Activated CD4-positive, CD25-positive, alpha-beta regulatory T cell (primary cell): ENCODE measurements around the gene WIPF2.
"Not testable (repeated sequence)": the region's sequence is repeated elsewhere in the genome, so short reads cannot be mapped to it uniquely, and the experiment has no call there.

ENCODE experiments used
- DNase-seq, 4 experiments: peaks; one replicate each; lab custom pipeline; 2025; lab: John Stamatoyannopoulos, UW

WIPF2 gene

DNA sequence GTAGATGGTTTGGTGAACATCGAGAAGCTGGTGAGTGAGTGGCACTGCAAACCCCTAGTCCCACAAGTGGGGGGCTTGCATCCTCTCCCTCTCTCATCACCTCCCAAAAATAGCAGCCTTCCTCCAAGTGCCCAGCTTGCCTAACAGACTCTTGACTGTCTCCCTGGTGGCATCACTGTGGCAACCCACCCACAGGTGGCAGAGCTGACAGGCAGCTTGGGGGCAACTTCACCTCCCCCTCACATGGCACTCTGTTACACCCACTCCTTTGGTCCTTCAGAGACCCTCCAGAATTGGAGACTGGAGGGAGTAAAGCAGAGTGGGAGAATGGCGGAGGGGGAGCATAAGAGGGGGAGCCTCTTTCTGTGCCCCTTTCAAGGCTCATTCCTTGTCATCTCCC is 26.1 kb upstream of the WIPF2 start:
- DNase-seq: no peak

DNA sequence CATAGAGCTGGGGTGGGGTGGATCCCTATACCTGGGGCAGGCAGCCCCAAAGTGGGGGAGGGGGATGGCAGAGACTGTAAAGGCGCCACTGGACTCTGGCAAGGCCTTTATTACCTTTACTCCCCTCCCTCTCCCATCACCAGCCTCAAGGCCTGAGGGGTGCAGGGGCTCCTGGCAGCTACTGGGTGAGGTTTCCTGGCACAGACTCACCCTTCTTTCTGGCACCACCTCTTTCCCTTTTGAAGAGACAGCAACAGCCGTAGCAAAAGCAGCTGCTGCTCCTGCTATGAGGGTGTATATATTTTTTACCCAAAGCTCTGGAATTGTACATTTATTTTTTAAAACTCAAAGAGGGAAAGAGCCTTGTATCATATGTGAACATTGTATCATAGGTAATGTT is 24.3 kb upstream of the WIPF2 start:
- no peak for DNase-seq

DNA sequence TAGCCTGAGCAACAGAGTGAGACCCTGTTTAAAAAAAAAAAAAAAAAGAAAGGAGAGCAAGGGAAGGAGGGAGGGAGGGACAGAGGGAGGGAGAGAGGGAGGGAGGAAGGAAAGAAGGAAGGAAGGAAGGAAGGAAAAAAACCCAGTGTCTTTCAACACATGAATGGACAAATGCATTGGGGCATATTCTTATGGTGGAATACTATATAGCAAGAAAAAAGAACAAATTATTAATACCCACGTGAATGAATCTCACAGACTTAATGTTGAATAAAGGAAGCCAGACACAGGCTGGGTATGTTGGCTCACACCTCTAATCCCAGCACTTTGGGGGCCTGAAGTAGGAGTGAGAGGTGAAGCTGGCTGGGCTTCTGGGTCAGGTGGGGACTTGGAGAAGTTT is 21.6 kb upstream of the WIPF2 start:
- DNase-seq: no peak

DNA sequence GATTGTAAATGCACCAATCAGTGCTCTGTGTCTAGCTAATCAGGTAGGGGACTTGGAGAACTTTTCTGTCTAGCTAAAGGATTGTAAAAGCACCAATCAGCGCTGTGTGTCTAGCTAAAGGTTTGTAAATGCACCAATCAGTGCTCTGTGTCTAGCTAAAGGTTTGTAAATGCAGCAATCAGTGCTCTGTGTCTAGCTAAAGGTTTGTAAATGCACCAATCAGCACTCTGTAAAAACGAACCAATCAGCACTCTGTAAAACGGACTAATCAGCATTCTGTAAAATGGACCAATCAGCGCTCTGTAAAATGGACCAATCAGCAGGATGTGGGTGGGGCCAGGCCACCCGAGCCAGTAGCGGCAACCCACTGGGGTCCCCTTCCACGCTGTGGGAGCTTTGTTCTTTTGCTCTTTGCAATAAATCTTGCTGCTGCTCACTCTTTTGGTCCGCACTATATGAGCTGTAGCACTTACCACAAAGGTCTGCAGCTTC is 21.1 kb upstream of the WIPF2 start:
- not testable (repeated sequence) for DNase-seq

DNA sequence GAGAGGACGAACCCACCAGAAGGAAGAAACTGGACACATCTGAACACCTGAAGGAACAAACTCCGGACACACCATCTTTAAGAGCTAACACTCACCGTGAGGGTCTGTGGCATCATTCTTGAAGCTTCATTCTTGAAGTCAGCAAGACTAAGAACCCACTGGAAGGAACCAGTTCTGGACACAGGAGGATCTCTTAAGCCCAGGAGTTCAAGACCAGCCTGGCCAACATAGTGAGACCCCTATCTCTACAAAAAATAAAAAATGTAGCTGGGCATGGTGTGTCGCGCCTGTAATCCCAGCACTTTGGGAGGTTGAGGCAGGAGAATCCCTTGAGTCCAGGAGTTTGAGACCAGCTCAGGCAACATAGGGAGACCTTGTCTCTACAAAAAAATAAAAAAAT is 20.5 kb upstream of the WIPF2 start:
- no peak for DNase-seq

DNA sequence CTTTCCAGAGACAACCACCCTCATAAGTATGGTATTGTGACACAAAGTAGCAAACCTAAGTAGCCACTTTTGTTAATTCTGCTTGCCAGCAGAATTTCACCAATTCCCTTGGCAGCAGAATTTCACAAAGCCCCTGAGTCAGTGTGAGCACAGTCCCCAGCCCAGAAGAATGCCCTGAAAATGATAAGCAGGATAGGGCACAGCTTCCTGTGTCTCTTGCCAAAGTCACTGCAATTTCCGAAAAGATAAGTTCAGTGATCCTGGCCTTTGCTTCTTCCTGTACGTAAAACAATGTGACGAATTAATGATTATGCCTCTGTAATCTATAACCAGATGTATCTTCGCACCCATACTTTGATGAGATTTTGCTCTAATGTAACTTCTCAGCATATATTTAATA is 16.0 kb upstream of the WIPF2 start:
- DNase-seq: no peak

DNA sequence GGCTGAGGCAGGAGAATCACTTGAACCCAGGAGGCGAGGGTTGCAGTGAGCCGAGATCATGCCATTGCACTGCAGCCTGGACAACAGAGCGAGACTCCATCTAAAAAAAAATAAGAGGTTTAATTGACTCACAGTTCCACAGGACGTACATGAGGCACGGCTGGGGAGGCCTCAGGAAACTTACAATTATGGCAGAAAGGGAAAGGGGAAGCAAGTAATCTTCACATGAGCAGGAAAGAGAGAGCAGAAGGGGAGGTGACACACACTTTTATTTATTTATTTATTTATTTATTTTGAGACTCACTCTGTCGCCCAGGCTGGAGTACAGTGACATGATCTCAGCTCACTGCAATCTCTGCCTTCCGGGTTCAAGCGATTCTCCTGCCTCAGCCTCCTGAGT is 12.9 kb upstream of the WIPF2 start:
- not testable (repeated sequence) for DNase-seq

DNA sequence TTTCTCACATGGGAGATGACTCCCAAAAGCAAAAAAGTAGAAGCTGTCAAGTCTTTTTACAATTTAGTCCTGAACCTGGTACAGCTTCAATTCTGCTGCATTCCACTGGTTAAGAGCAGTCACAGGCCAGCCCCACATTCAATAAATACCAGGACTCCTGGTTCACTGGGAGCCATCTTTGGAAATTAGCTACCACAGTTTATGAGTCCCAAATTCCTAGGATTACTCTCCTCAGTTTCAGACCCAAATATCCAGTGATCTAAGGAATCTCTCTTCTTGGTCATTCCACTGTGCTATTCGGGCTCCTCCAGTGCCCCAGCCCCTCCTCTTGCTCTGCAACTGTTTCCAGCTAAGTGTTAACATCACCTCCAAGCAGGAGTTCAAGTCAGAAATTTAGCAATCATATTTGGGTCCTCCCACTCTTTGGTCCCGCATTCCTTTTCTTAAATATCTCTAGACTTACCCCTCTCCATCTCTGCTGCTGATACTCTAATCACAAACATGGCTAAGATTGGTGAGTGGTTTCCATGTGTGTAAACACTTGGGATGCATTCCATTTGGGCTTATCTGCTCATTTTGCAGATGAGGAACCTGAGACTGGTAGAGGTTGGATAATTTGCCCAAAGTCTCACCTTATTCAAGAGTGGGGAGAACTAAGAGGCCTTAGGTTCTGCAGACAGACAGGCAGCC is 9.6 kb upstream of the WIPF2 start:
- DNase-seq: no peak

DNA sequence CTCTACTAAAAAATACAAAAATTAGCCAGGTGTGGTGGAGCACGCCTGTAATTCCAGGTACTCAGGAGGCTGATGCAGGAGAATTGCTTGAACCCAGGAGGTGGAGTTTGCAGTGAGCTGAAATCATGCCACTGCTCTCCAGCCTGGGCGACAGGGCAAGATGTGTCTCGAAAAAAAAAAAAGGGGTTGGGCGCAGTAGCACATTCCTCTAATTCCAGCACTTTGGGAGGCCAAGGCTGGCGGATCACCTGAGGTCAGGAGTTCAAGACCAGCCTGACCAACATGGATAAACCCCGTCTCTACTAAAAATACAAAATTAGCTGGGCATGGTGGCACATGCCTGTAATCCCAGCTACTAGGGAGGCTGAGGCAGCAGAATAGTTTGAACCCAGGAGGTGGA is 5.2 kb upstream of the WIPF2 start:
- not testable (repeated sequence) for DNase-seq

DNA sequence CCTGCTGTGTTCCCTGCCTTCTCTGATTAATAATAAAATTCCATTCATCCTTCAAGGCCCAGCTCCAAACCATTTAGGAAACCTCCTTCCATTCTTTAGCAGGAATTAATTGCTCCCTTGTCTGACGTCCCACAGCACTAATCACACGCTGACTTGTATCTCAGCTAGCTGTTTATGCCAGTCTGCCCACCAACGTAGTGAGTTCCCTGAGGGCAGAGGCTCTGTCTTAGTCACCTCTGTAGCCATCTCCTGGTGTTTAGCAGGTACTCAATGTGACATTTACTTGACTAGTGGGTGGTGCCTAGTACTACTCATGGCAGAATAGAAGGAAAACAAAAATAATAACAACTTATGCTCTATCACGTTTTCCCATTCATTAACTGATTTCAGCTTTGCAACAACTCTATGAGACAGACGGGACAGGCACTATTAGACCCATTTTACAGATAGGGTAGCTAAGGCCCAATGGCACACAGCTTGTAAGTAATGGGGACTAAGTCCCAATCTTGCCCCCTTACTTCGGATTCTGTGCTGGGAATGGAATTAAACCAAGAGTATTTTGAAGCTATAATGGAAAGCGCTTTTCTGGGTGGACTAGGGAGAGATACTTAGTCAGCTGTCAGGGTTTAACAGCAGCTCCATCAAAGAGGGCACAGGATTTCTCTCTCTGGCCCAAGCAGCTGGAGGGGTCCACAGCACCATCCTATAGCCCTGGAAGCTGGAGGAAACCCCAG is 931 bp upstream of the WIPF2 start:
- DNase-seq: no peak

DNA sequence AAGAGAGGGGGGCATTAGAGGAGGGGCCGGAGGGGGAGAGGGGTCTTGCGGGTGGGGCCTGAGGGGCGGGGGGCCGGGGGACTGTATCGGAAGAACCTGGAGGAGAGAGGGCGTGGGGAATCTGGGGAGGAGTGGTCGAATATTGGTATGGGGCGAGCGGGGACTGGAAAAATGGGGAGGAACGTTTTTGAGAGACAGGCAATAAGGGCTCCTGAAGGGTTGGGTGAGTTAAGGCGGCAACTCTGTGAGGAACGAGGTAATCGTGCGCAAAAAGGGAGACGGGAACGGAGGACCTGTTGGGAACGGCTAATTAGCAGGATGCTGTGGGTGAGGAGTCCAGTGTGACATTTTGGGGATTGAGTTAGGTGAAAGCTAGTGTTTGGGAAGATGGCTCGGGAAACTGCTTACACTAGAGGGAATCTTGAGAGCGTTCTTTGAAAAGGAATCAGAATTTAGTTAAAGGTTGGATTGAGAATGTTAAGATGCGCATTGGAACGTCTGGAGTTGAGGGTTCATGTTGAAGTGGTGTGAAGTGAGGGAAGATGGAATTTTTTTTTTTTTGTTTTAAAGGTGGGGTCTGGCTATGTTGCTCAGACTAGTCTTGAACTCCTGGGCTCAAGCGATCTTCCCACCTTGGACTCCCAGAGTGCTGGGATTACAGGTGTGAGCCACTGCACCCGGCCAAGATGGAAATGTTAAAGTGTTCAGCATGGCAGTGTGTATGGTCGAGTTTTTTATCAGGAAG is 662 bp downstream of the WIPF2 start:
- peak in 1 of 4 experiments; percentile 22 for DNase-seq

DNA sequence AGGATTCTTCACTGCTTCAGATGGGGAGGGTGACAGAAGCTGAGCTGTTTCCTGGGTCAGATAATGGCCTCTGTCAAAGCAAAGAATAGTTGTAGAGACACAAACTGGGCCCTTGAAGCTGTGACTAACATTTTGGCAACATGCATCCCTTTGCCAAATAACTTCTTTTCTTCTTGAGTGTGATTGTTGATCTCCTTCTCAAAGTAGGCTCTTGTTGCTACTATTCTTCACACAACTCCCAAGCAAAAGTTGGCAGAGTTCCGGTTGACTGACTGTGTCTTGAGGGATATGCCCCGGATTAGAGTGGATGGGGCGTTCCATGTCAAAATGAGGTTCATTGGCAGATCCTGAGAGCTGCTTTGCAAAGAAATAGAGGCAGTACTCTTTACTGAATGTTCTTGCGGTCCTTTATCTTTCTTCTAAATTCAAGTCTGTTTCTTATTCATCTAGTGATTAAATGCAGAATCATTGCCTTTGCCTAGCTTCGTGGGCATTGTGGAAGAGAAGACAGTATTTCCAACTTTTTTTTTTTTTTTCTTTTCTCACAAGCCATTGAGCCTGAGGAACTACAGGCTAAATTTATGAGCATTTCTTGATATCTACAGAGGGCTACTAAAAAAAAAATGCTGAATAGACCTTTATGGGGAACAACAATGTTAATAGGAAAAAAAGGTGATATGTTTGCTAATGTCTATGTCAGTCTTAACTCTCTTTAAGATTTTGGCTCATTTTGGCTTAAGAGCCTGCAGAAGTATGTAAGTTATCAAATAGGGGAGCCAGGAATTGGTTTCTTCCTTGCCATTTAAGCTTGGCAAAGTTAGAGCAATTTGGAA is 5.8 kb downstream of the WIPF2 start:
- no peak for DNase-seq

DNA sequence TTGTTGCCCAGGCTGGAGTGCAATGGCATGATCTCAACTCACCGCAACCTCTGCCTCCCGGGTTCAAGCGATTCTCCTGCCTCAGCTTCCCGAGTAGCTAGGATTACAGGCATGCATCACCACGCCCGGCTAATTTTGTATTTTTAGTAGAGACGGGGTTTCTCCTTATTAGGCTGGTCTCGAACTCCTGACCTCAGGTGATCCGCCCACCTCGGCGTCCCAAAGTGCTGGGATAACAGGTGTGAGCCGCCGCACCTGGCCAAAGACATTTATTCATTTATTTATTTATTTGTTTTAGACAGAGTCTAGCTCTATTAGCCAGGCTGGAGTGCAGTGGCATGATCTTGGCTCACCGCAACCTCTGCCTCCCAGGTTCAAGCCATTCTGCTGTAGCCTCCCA is 10.0 kb downstream of the WIPF2 start:
- not testable (repeated sequence) for DNase-seq

DNA sequence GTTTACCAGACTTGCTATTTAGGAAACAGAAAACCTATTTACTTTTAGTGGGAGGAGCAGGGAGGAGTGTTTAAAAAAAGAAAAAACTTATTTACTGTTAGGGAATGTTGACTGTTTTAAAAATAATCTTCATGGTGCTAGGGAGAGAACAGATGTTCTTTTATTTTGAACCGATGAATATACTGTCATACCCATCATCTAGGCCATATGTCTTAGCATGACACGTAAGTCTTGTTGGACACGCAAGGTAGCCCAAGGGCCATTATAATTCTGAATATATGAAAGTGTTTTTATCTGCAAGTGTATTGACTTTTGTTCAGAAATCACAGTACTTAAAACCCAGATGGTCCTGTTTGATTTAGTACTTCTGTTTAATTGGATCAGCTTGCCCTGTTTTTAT is 11.6 kb downstream of the WIPF2 start:
- DNase-seq: no peak

DNA sequence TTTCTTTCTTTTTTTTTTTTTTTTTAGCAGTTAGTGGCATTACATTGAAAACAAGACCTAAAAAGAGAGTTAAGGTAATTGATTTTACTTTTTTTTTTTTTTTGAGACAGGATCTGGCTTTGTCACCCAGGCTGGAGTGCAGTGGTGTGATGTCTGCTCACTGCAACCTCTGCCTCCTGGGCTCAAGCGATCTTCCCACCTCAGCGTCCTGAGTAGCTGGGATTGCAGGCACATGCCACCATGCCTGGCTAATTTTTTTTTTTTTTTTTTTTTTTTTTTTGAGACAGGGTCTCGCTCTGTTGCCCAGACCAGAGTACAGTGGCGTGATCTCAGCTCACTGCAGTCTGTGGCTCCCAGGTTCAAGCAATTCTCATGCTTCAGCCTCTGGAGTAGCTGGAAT is 12.8 kb downstream of the WIPF2 start:
- DNase-seq: not testable (repeated sequence)

DNA sequence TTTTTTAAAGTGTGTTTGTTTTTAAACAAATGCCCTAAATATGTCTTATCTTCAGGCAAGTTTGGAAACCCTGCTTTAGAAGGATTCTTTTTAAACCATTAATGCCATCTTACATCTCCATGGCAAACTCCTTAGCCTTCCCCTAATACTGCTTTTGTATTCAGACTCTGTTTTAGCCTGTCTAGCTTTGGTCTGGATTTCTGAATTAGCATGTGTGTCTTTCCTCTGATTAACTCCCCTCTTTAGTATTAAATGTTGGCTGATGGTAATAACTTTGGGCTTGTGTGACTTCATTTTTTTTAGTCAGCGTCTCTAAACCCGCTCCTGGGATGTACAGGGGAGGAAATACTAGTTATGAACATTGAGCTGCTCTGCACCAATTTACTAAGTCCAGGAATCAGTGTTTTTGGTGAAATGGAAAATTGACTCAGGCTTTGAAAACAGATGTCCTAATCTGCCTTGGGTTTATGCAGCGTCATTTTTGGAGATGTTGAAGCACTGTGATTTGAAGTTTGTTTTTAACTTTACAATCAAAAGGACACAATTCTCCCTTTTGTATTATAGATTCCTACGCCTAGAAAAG is 22.2 kb downstream of the WIPF2 start:
- no peak for DNase-seq

DNA sequence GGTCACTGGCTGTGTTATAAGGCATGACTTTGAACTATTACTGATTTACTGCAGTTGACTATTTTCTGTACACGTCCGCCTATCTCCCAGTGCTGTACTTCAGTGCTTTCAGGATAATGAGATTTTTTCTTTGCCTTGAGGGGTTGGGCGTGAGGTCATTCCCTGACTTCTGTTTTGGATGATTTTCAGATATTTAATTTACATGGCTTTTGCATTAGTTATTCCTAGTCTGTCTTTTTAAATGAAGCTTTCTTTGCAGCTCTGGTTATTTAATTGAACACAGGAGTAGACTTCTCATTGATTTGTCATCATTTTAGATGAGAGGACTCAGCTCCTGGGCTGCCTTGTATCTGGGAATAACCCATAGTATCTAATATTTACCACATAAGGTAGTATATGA is 23.7 kb downstream of the WIPF2 start:
- DNase-seq: no peak

DNA sequence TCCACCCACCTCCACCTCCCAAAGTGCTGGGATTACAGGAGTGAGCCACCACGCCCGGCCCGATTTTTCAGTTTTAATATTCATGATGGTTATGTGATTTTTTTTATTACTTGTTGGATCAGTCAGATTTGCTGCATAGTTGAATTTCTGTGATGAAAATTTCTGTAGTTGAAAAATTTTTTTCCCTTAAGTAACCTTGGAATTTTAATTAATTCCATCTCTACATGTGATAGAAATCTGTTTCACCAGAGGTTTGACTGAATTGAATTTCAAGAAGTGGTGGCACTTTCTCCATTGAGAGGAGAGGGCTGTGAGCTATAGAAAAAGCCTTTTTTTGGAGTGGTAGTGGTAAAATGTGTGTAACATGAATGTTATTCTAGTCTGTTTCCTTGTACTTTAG is 24.7 kb downstream of the WIPF2 start:
- DNase-seq: no peak

DNA sequence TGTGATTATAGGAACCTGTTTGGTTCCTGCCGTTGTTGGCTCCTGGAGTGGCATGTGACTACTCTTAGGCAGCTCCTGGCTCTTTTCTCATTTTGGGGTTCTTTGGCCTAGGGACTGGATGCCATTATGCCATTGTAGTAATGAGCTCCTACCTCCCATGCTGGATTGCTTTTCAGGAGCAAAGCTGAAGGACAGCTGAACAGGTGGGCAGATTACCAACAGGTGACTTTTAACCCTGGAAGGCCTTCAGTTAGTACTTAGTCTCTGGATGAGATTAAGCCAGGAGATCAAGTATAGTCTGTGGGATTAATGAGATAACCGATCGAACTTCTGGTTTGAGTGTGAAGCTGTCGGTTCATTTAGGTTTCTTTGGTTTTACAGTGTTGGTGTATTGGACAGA is 25.2 kb downstream of the WIPF2 start:
- DNase-seq: no peak

DNA sequence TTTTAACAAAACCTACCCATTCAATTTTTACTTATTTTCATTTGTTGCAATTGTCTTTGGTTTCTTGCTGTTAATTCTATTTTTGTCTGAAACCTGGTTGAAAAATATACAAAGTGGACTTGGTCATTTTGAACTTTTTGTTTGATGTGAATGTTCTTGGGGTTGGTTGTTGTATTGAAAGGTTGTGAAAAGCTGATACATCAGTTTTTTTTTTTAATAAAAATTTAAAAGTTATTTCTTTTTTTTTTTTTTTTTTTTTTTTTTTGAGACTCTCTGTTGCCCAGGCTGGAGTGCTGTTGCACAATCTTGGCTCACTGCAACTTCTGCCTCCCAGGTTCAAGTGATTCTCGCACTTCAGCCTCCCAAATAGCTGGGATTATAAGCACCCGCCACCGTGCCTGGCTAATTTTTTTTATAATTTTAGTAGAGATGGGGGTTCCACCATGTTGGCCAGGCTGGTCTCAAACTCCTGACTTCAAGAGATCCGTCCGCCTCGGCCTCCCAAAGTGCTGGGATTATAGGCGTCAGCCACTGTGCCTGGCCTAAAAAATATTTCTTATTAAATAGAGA is 28.9 kb downstream of the WIPF2 start:
- no peak for DNase-seq

DNA sequence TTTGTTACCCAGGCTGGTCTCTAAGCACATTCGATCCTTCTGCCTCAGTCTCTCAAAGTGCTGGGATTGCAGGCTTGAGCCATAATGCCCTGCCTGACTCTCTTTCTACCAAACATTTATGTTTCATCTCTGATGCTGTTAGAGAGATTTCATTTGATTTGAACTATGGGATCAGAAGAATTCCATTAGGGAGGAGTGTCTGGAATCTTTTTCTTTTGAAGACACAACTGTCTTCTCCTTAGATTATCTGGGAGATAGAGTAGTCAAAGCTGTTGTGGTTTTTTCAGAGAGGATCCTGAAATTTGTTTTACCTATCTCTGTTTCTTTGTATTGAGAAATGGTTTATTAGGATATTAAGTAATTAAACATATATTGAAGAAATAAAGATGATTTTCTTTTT is 29.4 kb downstream of the WIPF2 start:
- no peak for DNase-seq
